HG03108 (cell line): ENCODE measurements around the gene MGLL.
"Not testable (repeated sequence)": the region's sequence is repeated elsewhere in the genome, so short reads cannot be mapped to it uniquely, and the experiment has no call there.

Experiments
- ATAC-seq: cut with Tn5 transposase; IDR thresholded peaks from one replicate; pipeline ENCODE4 v1.9.1; 2021; ENCODE audit warnings: moderate library complexity; ENCODE audit not compliant: unreplicated experiment

Gene MGLL

DNA sequence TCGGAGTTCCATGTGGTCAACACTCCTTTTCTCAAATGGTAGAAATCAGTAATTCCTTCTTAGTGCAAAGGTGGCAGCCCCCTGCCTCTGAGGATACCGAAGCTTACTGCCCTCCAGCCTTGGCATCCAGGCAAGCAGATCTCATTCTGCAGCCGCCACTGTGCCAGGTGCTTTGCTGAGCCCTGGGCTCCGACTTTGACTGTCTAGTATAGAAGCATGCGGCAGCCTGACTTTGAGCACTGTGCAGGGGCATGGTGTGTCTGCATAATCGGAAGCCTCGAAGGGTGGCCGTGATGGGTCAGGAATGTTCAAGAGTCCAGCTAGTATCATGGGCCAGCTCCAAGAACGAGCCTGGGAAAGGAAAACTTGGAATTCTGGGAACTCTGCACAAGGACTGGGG, 109.9 kb downstream of the MGLL start:
- ATAC-seq: no peak

DNA sequence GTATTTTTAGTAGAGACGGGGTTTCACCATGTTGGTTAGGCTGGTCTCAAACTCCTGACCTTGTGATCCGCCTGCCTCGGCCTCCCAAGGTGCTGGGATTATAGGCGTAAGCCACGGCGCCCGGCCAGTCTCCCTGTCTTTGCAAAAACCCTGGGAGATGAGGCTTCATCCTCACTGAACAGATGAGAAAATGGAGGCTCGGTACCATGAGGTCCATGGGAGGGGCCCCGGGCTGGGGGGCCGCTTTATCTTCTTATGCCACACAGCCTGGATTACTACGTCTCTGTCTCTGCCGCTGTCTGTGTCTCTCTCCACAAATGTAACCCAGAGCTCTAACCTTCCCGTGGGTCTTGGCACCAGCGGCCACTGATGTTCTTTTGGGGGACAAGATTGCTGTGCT, 110.4 kb downstream of the MGLL start:
- ATAC-seq: no peak

DNA sequence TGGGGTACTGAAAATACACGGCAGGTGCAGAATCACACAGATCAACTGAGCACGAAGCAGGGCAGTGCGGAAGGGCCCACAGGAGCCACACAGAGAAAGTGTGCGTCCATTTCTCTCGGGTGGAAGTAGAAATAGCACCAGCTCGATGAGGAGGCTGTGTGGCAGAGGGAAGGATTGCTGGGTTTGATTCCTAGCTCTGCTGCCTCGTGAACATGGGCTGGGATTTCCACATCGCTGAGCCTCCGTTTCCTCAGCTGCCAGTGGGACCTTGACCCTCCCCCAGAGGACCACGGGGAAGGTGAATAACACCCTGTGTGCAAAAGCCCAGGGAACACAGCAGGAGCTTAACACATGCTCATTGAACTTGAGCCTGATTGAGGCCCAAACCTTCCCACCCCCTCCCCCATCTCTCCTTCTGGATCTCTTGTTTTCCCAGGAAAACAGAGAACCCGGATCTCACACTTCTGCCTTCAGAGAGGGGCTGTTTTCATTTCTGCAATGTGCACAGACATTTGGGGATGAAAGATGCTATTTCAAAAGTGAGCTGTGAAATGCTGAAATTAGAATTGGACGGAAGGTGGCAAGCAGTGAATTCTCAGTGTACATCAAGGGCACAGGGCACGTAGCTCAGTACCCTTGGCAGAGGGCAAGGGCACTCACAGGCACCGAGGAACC, 111.2 kb downstream of the MGLL start:
- no peak for ATAC-seq

DNA sequence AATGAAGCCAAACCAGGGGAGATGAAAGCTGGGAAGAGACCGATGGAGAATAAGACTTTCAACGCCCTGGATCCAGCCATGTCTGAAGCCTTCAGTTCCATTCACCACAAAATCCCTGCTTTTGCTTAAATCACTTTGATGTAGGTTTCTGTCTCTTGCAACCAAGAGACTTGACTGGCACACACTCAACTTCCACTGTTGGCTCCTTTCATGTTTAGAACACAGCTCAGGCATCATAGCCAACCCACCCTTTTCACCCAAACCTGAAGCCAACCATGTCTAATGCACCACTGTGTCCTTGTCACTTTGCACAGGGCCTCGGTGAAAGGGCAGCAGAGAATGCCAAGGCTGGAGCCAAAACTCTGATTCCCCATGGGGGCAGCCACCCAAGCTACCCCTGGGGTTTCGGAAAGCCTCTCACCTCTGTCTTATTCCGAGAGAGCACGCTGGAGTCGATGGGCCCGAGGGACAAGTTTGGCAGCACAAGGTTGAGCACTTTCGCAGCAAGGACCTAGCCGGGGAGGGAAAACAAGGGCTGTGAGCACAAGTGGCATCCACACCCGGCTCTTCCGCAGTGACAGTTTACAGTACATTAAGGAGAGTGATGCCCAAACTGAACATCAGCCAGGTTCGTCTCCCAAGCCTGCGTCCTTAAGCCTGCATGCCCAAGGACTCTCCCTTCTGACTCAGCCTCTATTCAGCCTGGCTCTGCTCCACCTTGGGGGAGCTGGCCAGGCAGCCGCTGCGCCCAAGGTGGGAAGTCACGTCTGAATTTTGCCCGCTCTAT, 112.0 kb downstream of the MGLL start:
- ATAC-seq: no peak

DNA sequence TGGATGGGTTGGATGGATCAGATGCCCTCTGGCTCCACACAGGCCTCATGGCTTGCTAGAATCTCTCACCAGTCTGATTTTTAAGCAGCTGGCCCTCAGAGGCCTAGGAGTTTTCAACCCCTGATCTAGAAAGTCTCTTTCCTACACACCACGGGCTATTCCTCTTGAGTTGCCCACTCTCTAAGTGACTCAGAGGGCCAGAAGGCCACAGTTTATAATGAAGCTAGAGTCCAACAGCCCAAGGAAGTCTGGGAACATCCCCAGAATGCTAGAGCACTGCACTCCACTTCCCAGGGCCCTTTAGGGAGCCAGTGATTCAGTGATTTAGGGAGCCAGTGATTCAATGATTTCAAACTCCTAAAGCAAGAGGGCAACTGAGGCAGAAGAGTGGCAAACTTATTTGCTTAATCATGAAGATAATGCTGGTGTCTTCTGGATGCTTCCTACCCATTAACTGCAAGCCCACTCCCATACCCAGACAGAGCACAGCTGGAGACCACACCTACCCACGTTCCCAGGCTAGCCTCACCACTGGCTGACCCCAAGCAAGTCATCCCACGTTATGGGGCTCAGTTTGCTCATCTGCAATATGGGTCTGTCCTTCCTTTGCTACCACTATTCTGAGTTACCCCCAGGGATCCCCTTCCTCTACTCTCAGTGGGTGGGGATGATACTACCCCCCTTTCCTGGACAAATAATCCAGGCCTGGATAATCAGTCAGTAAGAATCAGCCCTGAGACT, 112.8 kb downstream of the MGLL start:
- no peak for ATAC-seq

DNA sequence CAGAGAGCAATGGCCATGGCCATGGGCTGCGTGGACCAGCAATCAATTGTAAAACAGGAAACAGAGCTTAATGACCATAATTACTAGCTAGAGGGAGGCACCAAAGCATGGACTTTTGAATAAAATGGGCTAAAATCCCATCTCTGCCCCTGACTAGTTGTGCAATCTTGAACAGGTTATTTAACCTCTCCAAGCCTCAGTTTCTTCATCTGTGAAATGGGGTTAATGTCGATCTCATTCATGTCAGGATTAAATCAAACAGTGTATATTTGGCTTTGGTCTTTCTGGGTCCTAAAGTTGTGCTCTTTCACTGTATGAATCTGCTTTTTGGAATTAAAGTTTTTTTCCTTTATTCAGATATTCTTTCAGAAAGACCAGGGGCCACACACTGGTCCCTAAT, 113.5 kb downstream of the MGLL start:
- no peak for ATAC-seq

DNA sequence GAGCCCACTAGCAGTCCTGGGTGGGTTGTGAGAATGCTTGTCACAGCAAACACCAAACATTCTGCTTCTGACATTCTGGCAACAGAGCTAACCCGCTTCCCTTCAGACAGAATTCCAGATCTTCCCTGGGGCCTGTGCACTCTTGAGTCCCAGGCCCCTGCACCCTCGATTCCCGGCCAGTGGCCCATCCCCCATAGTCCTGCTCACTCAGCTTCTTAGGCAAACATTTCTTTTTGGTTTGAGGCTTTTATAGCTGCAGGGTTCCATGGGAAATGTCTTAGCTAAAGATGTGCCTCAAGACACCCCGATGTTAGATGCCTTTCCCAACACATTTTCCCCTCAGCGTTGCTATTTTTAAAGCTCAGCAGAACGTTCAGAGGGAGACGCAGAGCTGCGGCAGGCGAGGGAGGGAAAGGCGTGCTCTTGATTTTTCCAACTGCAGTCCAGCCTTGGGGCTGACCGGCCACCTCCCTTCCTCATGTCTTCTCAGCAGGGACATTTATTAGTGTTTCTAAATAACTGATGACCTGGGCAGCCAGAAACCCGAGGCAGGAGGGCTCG, 114.4 kb downstream of the MGLL start:
- ATAC-seq: no peak

DNA sequence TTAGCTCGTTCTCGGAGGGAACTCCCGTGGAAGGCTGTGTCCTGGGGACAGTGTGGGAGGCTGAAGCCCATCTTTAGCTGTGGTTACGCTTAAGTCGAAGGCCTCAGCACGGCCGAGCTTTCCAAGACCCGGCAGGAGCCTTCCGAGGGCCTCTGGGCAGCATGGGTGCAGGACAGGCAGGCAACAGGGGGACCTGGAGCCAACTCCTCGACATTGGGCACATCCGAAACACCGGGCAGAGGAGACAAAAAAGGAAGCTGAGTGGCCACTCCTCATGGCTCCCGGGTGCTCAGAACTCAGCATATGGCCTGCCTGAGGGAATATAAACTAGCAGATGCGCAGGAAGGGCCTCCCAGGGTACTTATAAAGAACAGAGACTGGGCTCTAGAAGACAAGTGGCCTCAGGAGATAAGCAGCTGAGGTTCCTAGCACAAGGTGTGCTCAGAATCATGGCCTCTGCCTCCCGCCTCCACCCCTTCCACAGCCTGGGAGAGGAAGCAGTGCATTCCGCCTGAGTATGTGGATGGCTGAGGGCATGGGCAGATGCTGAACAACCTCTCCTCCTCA, 115.4 kb downstream of the MGLL start:
- ATAC-seq: no peak

DNA sequence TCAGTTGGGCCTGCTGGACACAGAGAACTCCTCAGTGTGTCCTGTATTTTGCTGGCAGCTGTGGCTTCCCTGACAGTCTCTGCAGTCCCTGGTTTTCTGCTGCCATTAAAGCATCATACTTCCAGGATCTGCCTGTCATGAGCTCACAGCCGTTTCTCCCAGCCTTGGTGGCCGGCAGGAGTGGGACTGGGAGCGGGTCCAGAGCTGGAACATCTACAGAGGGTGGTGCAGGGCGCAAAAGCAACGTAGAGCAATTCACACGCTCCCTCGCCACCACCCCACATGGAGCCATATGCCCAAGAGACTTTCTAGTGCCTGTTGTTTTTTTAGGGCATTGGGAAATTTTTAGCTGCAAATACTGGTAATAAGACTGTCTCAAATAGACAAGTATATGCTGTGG, 116.0 kb downstream of the MGLL start:
- no peak for ATAC-seq

DNA sequence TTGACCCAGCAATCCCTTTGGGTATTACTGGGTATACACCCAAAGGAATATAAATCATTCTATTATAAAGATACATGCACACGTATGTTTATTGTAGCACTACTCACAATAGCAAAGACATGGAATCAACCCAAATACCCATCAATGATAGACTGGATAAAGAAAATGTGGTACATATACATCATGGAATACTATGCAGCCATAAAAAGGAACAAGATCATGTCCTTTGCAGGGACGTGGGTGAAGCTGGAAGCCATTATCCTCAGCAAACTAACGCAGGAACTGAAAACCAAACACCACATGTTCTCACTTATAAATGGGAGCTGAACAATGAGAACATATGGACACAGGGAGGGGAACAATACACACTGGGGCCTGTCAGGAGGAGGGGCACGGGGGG, 117.5 kb downstream of the MGLL start:
- ATAC-seq: not testable (repeated sequence)

DNA sequence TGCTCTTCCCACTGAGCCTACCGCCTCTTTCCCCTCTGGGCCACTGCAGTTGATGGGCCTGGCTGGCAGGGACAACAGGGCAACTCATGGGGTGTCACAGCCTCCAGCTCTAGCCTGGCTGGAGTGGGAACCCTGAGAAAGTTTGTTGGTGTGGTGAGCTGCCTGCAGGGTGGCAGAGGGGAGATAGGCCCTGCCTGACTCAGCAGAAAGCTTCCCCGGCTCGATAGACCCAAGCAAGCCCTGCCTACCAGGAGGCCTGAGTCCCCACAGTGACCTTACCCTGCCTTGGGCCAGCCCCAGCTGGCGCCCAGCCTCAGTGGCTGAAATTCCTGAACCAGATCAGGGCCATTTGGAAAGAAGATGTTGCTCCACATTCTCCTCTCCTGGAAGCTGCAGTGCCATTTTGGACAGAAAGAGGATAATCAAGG, 120.2 kb downstream of the MGLL start:
- no peak for ATAC-seq

DNA sequence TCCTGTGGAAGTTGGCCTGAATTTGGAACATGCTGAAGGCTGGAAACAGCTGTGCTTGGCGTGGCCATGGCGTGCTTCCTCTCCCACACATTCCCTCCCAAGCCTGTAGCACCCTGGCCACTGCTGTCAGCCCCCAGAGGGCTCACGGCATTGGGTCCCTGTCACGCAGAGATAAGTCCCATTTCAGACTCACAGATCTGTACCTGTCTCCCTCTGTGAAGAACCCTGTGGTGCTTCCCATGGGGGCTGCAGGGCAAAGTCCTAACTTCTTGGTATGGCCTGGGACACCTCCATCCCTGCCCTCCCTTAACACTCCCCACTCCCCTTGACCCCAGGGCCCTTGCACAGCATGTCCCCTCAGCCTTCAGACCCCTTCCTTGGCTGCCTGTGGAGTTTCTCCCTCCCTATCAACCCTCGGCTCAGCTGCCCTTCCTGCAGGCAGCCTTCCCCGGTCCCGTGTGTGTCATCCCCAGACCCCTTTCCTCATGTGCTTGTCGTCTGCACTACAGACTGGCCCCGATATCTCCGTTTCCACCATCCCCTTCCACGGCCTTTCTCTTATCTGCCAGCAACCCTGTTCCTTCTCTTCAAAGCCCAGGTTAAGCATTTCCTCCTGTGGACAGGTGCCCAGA, 120.9 kb downstream of the MGLL start:
- no peak for ATAC-seq

DNA sequence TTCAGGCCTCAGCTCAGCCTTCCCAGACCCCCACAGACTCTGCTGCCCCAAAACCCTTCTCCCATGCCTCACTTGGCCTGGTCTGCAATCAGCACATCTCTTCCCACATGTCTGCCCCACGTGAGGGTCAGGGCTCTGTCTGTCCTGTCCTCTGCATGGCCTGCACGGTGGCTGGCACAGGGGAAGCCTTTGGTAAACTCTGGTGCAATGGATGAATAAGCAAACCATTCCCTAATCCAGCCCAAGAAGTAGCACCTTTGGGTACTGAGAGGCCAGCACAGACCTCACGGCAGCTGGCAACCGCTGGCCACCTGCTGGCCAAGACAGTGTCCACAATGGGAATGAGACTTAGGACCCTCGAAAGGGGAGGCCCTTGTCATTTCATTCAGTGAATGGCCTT, 121.9 kb downstream of the MGLL start:
- no peak for ATAC-seq

DNA sequence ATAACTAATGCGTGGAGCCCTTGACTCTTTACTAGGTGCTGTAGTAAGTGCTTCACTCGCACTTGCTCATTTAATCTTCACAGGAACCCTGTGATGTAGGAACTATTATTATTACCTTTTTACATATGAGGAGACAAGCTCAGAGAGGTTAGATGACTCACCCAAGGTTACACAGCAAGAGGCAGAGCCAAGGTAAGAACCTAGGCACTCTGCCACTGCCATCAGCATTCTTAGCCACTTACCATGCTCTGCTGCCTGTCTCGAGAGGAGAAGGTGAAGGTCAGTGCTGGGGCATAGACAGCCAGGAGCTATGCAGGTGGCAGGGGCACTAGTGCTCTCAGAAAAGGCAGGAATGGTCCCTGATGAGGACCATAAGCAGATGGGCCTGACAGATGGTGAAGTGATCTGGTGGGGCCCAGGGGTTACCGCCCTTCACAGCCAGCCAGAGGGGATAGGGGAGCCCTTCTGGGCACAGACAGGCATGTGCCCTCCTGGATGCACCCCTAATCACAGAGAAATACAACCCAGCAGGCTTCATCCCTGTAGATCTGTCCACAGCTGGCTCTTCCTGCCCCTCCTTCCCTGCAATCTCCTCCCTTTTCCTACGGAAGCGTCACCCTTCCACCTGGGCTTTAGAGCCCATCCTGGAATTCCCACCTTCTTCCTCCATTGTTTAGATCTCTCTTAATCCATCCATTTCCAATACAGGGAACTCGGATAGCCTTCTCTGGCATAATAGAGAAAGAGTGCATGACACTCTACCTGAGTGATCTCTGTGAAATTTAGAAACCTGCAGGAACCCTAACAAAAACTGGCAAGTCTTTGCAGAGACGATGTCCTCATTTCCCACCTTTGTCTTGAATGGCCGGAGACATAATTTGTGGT, 122.7 kb downstream of the MGLL start:
- no peak for ATAC-seq

DNA sequence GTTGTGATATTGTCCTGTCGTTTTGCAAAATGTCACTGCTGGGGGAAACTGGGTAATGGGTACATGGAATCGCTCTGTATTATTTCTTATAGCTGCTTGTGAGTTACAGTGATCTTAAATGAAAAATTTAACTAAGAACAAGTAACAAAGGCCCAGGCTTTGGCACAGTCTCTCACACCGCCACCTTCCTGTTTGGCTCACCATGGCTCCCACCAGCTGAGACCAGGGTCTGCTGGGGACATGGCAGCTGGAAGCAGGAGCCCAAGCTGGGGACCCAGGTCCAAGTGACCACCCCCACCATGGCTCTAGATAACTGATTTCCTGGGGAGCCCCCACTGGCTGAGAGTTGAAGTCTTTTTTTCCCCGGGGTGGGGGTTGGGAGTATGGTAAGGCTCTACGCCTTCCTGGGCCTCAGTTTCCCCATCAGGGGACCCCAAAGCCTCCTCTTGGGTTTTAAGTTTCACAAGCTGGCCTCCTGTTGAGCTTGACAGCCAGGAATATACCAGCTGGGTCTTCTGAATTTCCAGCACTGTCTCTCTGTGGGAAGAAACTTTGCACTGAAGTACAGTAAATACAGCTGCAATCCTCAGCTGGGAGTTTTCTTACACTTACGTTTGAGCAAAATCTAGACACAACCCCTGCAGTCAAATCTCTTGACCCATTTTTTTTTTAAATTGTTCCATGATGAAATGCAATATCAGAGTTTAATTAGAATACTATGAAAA, 123.5 kb downstream of the MGLL start:
- no peak for ATAC-seq

DNA sequence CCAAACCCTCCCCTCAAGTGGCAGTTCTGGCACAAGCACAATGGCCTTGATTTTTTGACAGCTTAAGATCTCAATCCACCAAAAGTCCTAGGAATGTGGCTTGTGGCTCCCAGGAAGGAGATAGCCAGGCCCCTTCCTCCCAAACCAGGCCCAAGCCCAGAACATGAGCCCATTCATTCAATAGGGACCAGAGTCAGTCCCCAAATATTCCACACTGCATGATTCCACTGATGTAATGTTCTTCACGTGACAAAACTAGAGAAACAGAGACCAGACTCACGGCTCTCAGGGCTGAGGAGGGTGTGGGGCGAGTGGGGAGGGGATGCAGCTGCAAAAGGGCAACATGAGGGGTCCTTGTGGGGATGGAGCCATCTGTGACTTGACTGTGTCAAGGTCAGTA, 124.0 kb downstream of the MGLL start:
- ATAC-seq: no peak

DNA sequence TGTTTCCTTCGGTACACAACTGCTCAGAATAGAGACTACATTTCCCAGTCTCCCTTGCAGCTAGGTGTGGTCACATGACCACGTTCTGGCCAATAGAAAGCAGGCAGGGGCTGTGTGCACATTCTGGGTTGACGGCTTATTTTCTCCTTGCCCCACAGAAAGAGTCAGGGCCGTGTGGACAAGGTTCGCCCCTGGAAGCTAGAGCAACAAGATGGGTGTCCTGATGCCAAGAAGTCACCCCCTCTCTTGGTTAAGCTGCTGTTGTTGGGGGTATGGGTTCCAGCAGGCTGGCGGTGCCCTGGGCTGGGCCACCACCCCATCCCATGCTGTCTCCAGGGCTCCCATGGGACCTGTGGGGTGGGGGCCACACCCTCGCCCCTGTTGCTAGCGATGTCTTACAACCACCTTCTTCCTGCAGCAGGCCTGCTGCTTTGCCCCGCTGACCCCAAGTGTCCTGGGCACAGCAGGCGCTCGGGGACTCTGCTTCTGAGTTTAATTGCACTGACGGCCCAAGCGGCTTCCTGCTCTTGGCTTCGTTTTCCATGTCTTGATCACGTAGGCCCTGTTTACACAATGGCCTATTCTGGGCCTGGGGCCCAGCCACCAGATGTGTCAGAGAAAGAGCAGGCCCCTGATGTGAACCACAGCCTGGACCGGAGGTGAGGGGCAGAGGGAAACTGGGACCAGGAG, 124.6 kb downstream of the MGLL start:
- ATAC-seq: peak; percentile 71

DNA sequence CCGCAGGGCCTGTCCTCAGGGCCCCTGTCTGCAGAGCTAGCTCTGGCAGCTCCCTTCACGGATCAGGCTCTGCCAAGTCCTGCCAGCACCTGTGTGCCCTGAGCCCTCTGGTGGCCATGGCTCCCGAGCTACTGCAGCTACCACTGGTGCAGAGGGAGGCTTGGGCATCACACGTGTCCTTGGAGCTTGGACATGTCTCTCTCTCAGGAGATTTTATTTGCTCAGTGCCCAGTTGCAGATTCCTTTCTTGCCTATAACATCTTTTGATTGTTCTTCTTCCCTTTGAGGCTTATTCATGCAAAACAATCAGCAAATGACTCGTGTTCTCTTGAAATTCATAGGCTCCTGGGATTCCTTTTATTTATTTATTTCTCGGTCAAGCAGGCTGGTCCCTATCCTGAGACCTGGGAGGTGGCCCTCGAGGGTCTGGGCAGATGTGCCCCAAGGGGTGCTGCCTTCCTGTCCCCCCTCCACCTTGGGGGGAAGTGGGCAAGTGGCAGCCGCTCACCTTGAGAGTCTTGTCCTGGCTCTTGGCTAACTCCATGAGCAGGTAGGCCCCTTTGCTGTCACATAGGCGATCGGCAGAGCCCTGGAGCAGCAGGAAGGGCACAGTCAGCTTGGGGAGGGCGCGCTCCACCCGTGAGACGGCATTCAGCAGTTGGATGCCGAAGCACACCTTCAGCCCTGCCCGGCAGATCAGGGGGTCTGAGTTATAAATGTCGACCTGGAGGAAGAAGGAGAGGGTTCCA, 127.7 kb downstream of the MGLL start:
- no peak for ATAC-seq
